ENCODE data around the gene LEMD1. TPM values are rescaled to one million over a fixed set of nuclear protein-coding genes. Genes with fewer than 3 reads are reported as not detected.
"Not testable (repeated sequence)": the region's sequence is repeated elsewhere in the genome, so short reads cannot be mapped to it uniquely, and the experiment has no call there.

The LEMD1 gene
- polyA plus RNA-seq, 3 donors, result 2.8 to 3.5 (median 3.3) TPM

GRCh38 chr1:205398586-205398985, 23.3 kb downstream of the LEMD1 start:
- DNase-seq (ENCODE audit: extremely low read depth in 1 of 11, low read depth in 9 of 11, low spot score in 4 of 11), result no peak

DNA sequence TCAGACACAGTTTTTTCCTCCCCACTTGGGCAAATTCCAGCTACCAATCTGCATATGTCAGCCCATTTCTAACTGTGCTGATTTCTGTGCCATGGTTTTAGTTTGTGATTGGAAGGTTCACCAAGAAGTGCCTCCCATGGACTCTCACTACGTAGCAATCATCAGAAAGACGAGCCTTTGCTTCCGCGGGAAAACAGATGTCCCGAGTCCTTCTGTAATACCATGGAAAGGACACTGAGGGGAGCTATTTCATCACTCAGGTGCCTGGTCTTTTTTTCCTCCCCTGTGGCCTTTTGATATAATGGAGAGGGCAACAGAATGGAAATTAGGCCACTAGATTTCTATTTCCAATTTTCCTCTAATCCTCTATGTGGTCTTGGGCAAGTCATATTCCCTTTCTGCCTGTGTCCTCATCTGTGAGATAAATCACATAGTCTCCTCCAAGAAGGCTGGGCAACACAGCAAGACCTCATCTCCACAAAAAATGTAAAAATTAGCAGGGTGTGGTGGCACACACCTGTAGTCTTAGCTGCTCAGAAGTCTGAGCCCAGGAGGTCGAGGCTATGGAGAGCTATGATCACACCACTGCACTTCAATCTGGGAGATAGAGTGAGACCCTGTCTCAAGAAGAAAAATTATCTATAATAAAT, 24.8 kb downstream of the LEMD1 start:
- peak in 4 of 11 donors; percentile 30 to 43 (median 38) for DNase-seq (ENCODE audit: extremely low read depth in 1 of 11, low read depth in 9 of 11, low spot score in 4 of 11)

DNA sequence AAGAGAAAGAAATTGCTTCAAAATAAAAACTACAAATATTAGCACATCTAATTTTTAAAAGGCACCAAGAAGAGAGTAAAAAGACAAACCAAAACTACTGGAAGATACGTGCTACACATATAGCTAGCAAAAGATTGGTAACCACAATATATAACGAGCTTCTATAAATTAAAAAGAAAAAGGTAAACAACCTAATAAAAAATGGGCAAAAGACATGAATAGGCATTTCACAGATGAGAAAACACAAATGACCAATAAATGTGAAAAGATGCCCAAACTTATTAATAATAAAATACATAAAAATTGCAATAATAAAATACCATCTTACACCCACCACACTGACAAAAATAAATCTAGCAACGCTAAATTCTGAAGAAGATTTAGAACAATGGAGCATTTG, 26.2 kb downstream of the LEMD1 start:
- DNase-seq (ENCODE audit: extremely low read depth in 1 of 11, low read depth in 9 of 11, low spot score in 4 of 11), result no peak

DNA sequence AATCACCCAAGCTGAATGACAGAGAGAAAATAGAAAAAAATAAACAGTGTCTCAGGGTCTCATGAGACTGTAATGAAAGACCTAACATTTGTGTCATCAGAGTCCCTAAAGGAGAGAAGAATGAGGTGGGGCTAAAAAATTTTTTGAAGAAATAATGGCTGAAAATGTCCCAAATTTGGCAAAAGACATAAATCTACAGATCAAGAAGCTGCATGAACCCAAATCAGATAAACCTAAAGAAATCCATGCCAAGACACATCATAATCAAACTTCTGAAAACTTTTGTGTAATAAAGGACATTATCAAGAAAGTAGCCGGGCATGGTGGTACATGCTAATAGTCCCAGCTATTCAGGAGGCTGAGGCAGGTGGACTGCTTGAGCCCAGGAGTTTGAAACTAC, 29.2 kb downstream of the LEMD1 start:
- DNase-seq (ENCODE audit: extremely low read depth in 1 of 11, low read depth in 9 of 11, low spot score in 4 of 11), result no peak

DNA sequence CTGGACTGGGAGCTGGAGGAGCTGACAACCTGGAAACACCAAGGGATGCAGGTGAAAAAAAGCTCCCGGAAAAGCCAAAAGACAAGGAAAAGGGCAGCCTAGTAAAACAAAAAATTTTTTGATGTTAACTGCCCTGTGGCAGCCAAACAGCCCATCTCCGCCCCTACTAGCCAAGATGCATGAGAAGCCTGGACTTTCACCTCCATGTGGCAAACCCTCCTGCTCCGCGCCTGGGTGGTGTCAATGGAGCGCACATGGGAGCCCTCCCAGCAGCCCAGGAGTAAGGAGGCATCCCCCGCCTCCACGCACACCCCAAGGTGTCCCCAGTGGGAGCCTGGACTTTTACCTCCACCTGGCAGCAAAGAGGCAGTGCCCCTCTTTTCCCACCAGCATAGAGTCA, 30.5 kb downstream of the LEMD1 start:
- DNase-seq (ENCODE audit: extremely low read depth in 1 of 11, low read depth in 9 of 11, low spot score in 4 of 11), result no peak

GRCh38 chr1:205387845-205388244, 34.0 kb downstream of the LEMD1 start:
- DNase-seq (ENCODE audit: extremely low read depth in 1 of 11, low read depth in 9 of 11, low spot score in 4 of 11), result no peak

GRCh38 chr1:205382990-205383389, 38.9 kb downstream of the LEMD1 start:
- not testable (repeated sequence) for DNase-seq (ENCODE audit: extremely low read depth in 1 of 11, low read depth in 9 of 11, low spot score in 4 of 11)

GRCh38 chr1:205382561-205382960, 39.3 kb downstream of the LEMD1 start:
- no peak for DNase-seq (ENCODE audit: extremely low read depth in 1 of 11, low read depth in 9 of 11, low spot score in 4 of 11)

GRCh38 chr1:205381305-205381704, 40.6 kb downstream of the LEMD1 start:
- DNase-seq (ENCODE audit: extremely low read depth in 1 of 11, low read depth in 9 of 11, low spot score in 4 of 11), result no peak

- DNase-seq (ENCODE audit: extremely low read depth in 1 of 11, low read depth in 9 of 11, low spot score in 4 of 11), result no peak
Observed at GRCh38 chr1:205380882-205381281, 41.0 kb downstream of the LEMD1 start.

- no peak for DNase-seq (ENCODE audit: extremely low read depth in 1 of 11, low read depth in 9 of 11, low spot score in 4 of 11)
Observed at GRCh38 chr1:205379056-205379455, 42.8 kb downstream of the LEMD1 start.

DNA sequence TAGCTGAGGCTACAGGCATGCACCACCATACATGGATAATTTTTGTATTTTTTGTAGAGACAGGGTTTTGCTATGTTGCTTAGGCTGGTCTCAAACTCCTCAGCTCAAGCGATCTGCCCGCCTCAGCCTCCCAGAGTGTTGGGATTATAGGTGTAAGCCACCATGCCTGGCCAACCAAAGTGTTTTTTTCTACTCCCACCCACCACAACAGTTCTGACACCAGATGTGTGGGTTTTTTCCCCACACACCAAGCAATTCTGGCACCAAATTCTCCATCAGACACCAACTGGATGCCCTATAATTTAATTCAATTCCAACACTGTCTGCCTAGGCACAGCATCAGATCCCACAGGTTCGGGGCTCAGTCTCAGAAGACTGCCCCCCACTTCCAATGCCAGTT, 44.5 kb downstream of the LEMD1 start:
- DNase-seq (ENCODE audit: extremely low read depth in 1 of 11, low read depth in 9 of 11, low spot score in 4 of 11), result no peak

DNA sequence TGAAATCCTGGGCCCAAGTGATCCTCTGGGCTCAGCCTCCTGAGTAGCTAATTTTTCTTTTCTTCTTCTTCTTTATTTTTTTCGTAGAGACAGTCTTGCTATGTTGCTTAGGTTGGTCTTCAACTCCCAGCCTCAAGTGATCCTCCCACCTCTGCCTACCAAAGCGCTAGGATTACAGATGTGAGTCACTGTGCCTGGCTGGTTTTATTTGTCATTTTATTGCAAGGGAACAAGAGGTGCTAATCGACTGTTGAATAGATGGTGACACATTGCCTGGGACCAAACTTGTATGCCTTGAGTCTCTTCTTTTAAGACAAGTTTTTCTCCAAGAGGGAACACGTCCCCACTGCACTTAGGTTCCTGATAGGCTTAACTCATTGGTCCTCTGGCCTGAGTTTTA, 45.1 kb downstream of the LEMD1 start:
- DNase-seq (ENCODE audit: extremely low read depth in 1 of 11, low read depth in 9 of 11, low spot score in 4 of 11), result no peak

DNA sequence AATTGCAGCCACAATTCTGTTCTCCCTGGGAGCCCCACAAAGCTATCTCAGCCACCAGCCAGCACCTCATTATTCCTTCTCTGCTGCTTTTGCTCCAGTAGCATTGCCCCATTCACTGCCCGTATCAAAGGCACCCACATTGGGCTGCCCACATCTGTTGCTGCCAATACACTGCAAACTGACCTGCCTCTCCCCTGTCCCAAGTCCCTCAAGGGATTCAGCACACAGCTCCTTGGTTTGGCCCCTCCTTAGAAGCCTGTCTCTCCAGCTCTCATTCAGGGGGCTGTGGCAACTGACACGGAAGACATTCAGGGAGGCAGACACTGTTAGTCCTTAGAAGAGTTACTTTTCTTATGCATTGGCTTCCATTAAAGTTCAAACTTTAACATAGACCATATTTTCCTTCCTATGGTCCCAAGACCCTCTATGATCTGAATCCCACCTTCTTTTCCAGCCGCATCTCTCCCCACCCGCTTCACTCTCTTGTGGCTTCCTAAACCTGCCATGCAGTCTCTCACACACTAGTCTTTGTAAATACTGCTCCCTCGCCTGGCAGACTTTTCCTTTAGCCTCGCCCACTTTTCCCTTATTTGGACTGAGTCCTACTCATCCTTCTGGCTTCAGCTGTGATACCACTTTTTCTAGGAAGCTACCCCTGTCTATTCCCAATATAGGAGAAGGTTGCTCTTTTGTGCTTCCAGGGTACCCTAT, 45.9 kb downstream of the LEMD1 start:
- DNase-seq (ENCODE audit: extremely low read depth in 1 of 11, low read depth in 9 of 11, low spot score in 4 of 11), result no peak

- no peak for DNase-seq (ENCODE audit: extremely low read depth in 1 of 11, low read depth in 9 of 11, low spot score in 4 of 11)
Observed at GRCh38 chr1:205374210-205375078, 47.4 kb downstream of the LEMD1 start.

DNA sequence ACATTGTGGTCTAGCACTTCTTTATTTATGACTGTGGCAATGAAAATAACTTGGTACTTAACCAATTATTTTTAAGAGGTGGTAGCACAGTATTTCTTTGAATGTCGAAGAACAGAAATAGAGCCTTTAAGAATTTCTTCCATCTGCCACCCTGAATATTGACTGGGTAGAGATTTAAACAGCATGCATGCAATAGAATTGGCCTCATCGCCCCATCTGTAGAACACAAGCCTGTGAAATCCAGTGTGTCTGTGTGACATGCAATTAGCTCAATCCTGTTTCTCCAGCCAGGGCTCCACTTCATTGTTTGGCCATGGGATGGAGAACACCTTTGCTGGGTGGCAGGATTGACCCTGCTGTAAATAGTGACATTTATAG, 48.1 kb downstream of the LEMD1 start:
- no peak for DNase-seq (ENCODE audit: extremely low read depth in 1 of 11, low read depth in 9 of 11, low spot score in 4 of 11)

DNA sequence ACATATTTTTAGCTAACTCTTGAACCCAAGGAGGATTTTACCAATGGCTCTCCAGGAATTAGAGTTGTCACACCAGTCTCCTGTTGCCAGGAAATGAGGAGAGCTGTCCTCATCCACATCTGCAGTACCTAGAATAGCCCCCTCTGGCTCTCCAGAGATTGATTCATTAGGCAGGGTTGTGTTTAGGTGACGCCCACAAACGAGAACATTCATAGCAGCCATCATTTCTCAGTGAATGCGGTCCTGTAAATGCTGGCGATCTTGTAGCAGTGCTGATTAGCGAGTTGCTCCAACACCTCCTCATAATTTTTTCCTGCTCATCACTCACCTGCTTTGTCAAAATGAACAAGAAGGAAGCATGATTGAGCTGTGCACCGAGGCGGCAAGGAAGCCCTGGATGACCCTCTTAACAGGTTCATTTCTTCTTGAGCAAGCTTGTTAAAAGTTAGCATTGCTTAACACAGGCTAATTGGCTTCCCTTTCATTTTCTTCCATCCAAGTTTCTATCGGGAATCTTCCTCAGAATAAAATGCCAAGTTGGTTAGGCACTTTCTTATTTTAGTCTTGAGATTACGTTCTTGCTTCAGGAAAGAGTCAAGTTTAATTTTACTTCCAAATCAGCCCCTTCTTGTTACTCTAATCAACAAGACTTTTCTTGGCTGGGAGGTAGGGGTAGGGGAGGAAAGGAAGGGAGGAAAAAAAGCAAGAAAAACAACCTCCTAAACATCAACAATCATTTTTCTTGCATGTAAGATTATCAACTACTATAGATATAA, 48.6 kb downstream of the LEMD1 start:
- no peak for DNase-seq (ENCODE audit: extremely low read depth in 1 of 11, low read depth in 9 of 11, low spot score in 4 of 11)

- no peak for DNase-seq (ENCODE audit: extremely low read depth in 1 of 11, low read depth in 9 of 11, low spot score in 4 of 11)
Observed at GRCh38 chr1:205371871-205372660, 49.8 kb downstream of the LEMD1 start.

DNA sequence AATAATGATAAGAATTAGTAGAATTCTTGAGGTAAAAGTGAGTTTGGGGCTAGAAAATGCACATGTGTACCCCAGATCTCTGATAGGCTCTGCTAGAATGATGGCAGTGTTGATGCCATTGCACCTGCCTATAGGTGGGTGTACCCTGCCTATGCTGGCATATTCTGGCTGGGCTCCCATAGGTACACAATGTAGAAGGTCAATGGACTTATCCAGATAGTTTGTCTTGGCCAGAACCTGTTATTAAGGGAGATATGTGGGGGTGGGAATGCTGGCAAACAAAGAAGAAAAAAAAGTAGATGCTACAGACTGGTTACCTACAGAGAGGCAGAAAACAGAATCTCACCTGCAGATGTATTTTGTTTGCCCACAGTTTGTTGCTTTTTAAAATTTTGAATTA, 51.1 kb downstream of the LEMD1 start:
- DNase-seq (ENCODE audit: extremely low read depth in 1 of 11, low read depth in 9 of 11, low spot score in 4 of 11), result no peak
